HG03097 (cell line): ENCODE results near the gene SUN2.

ENCODE experiments used
- ATAC-seq: cut with Tn5 transposase; IDR thresholded peaks from one replicate; pipeline ENCODE4 v1.9.1; 2021; ENCODE audit not compliant: unreplicated experiment, low FRiP score

The SUN2 gene

GRCh38 chr22:38782402-38783094, 26.8 kb upstream of the SUN2 start:
- no peak for ATAC-seq

DNA sequence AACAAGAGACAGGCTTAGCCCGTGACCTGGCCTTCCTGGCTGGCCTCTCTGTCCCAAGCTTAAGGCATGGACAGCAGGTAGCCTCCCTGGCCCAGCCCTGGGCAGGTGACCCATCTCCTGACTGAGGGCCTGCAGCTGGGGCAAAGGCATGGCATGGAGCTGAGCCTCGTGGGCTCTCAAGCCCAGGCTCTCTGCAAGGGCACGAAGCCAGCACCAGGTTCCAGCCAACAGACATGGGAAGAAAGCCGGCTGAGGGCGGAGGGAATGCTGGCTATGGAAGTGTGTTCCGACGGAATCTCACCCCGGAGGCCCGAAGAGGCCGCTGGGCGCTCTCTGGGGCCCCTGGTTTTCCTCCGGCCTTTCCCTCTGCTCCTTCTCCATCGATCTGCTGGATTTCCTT, 25.2 kb upstream of the SUN2 start:
- ATAC-seq, result no peak

- no peak for ATAC-seq
Observed at GRCh38 chr22:38777087-38777671, 21.4 kb upstream of the SUN2 start.

DNA sequence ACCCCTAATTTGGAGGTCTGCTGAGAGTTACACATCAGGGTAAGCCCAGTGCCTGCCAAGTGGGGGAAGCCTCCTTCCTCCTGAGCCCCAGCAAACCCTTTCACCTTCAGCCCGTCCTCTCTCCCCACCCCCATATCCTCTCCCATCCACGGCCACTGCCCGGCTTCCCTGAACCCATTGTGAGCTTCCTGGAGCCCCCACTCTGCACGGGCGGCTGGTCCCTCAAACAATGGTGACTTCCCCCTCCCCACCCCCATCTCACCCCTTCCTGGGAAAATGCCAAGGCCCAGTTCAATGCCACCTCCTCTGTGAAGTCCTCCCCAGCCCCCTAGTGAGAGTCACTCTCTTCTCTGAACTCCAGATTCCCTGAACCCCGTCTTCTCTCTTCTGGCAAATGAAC, 20.3 kb upstream of the SUN2 start:
- ATAC-seq, result no peak

DNA sequence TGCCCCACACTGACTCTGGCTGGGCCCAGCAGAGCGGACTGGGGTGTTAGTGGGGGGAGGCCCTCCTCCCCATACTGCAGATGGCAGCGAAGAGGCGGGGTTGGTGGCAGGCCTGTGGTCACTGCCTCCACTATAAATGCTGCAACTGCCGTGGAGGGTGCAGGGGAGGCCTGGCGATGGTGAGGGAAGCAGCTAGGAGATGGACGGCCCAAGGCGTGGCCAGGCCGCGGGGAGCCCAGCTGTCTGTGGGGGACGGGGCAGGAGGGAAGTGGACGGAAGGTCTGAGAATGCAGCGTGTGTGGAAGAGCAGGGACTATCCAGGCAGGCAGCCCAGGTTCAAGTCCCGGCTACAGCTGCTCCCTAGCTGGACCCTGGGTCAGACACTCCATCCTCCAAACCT, 19.9 kb upstream of the SUN2 start:
- no peak for ATAC-seq

GRCh38 chr22:38774496-38775166, 18.8 kb upstream of the SUN2 start:
- ATAC-seq, result no peak

DNA sequence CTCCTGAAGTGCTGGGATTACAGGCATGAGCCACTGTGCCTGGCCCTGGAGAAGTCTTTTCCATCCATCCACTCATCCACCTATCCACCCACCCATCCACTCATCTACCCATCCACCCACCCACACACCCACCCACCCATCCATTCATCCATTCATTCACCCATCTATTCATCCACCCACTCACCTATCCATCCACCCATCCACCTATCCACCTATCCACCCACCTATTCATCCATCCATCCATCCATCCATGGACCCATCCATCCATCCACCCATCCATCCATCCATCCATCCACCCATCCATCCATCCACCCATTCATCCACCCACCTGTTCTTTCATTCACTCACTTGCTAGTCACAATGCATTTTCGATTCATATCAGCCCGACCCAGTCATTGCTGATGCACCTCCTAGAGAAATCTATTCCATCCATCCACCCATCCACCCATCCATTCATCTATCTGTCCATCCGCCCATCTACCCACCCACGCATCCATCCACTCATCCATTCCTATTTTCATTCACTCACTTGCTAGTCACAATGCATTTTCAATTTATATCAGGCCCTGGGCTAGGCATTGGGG, 17.7 kb upstream of the SUN2 start:
- ATAC-seq, result no peak

- no peak for ATAC-seq
Observed at GRCh38 chr22:38772623-38772873, 16.8 kb upstream of the SUN2 start.

- ATAC-seq, result no peak
Observed at GRCh38 chr22:38770257-38770949, 14.6 kb upstream of the SUN2 start.

DNA sequence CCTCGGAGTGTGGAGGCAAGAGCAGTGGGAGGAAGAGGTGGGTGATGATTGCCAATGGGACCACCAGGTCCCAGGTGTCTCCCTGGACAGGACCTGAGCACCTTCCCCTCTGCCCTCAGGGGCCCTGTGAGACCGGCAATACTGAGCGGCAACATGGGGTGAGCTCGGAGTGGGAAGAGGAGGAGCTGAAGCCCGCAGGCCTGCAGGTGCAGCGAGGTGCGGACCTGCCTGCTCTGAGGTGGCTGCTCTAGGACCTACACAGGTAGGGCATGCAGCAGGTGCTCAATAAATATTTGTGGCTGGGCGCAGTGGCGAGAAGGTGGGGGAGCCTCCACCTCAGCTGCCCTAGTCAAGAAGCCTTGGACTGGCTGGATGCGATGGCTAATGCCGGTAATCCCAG, 12.2 kb upstream of the SUN2 start:
- no peak for ATAC-seq

GRCh38 chr22:38767313-38767712, 11.5 kb upstream of the SUN2 start:
- ATAC-seq, result no peak

- no peak for ATAC-seq
Observed at GRCh38 chr22:38766076-38766777, 10.4 kb upstream of the SUN2 start.

- no peak for ATAC-seq
Observed at GRCh38 chr22:38762551-38762983, 6.8 kb upstream of the SUN2 start.

DNA sequence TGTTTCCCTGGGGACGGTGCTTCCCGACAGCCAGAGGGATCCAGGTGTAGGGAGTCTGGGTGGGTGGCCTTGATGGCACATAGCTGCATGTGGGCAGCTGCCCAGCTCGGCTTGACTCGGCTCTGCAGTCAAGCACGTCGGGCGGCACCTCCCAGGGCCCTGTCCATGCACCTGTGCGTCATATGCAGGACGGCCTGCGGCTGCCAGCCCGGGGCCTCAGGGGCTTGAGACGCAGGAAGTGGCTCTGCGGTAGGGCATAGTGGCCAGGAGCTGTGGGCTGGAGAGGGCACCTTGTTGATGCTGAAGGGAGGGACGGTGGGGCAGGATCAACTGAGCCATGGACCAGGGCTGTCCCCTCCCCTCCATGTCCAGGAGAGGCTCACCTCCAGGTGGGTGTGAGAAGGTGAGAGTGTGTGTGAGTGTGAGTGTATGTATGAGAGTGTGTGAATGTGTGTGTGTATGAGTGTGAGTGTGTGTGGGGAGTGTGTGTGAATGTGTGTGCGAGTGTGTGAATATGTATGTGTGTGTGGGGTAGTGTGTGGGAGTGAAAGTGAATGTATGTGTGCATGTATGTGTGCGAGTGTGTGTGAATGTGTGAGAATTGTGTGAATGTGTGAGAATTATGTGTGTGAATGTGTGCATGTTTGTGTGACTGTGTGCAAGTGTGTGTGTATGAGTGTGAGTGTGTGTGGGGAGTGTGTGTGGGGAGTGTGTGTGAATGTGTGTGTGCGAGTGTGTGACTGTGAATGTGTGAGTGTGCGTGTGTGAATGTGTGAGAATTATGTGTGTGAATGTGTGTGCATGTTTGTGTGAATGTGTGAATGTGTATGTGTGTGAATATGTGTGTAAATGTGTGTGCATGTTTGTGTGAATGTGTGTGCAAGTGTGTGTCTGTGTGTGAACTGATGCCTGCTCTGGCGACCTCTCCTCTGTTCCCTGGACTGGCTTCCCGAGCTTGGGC, 5.7 kb upstream of the SUN2 start:
- no peak for ATAC-seq

- ATAC-seq, result no peak
Observed at GRCh38 chr22:38760477-38761201, 4.8 kb upstream of the SUN2 start.

- no peak for ATAC-seq
Observed at GRCh38 chr22:38759005-38759404, 3.2 kb upstream of the SUN2 start.

- ATAC-seq, result no peak
Observed at GRCh38 chr22:38758276-38758945, 2.6 kb upstream of the SUN2 start.

GRCh38 chr22:38757464-38757757, 1.6 kb upstream of the SUN2 start:
- ATAC-seq, result no peak
